ENCODE data around the gene PLXNA3.

PLXNA3 gene

GRCh38 chrX:154430479-154430878 is 27.6 kb upstream of the PLXNA3 start:
- DNase-seq (ENCODE audit: low spot score) = no peak
- TF ChIP-seq CTCF (IDR thresholded peaks at IDR 0.05; ENCODE audit: extremely low read depth, missing control alignments) = no peak

- no peak for DNase-seq (ENCODE audit: low spot score)
- TF ChIP-seq CTCF (IDR thresholded peaks at IDR 0.05; ENCODE audit: extremely low read depth, missing control alignments) = no peak
Measured at GRCh38 chrX:154430916-154431315, 27.2 kb upstream of the PLXNA3 start.

GRCh38 chrX:154431341-154431740 is 26.7 kb upstream of the PLXNA3 start:
- no peak for DNase-seq (ENCODE audit: low spot score)
- no peak for TF ChIP-seq CTCF (IDR thresholded peaks at IDR 0.05; ENCODE audit: extremely low read depth, missing control alignments)

GRCh38 chrX:154432210-154432609 is 25.9 kb upstream of the PLXNA3 start:
- TF ChIP-seq CTCF (IDR thresholded peaks at IDR 0.05; ENCODE audit: extremely low read depth, missing control alignments) = no peak
- DNase-seq (ENCODE audit: low spot score) = no peak

GRCh38 chrX:154433605-154434004 is 24.5 kb upstream of the PLXNA3 start:
- TF ChIP-seq CTCF (IDR thresholded peaks at IDR 0.05; ENCODE audit: extremely low read depth, missing control alignments) = no peak
- no peak for DNase-seq (ENCODE audit: low spot score)

GRCh38 chrX:154434394-154435168 is 23.5 kb upstream of the PLXNA3 start:
- no peak for TF ChIP-seq CTCF (IDR thresholded peaks at IDR 0.05; ENCODE audit: extremely low read depth, missing control alignments)
- DNase-seq (ENCODE audit: low spot score) = no peak

GRCh38 chrX:154435171-154435733 is 22.8 kb upstream of the PLXNA3 start:
- DNase-seq (ENCODE audit: low spot score) = no peak
- no peak for TF ChIP-seq CTCF (IDR thresholded peaks at IDR 0.05; ENCODE audit: extremely low read depth, missing control alignments)

Data from GM20000 (cell line).